Forelimb muscle (tissue), 1 donor: ENCODE results near the gene PLA2G4E. TPM values are rescaled to one million over a fixed set of nuclear protein-coding genes. Genes with fewer than 3 reads are reported as not detected.

ENCODE experiments used
- DNase-seq: peaks from one replicate; pipeline ENCODE4 v3.0.0-alpha.2; 2013; ENCODE audit warnings: low read depth
- polyA plus RNA-seq: library from polyadenylated mRNA; unstranded; fragments of 120-200 nt; gene quantifications from one replicate; pipeline ENCODE4 v1.2.1, GENCODE V29; 2013; ENCODE audit not compliant: insufficient read length

PLA2G4E gene
- polyA plus RNA-seq, 1 donor = 2.0 TPM

DNA sequence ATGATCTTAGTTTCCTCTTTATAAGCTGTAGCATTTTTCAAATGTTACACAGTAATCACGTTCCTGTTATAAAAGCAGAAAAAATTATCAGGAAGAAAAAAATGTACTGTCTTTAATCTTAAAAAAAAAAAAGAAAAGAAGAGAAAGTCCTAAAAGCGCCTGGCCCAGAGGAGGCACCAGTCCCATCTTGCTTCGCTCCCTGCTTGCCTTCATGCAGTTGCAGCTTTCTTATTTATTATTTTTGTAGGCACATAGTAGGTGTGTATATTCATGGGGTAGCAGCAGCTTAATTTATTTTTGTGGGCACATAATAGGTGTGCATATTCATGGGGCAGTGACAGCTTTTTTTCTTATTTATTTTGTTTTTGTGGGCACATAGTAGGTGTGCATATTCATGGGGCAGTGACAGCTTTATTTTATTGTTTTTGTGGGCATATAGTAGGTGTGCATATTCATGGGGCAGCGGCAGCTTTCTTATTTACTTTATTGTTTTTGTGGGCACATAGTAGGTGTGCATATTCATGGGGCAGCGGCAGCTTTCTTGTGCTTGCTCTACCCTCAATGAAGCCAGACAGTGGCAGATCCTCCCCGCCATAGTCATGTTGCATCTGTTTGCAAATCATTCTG is 43.0 kb downstream of the PLA2G4E start:
- no peak for DNase-seq

GRCh38 chr15:41975669-41976068 is 45.2 kb downstream of the PLA2G4E start:
- no peak for DNase-seq

DNA sequence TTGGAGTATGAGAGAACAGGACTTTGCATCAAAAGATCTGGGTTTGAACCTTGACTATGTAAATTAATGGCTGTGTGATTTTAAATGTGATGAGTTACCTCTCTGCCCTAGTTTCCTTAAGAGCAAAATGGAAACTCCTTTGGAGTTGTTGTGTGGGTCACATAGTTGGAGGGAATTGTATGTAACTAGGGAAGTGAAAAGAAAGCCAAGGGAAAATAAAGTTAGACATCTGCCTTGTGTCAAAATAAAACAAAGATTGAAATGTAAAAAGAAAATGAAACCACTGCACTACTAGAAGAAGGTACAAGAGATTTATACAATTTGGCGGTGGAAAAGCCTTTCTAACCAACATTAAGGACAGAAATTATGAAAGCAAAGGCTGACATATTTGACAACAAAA is 46.8 kb downstream of the PLA2G4E start:
- DNase-seq = no peak

- peak; percentile 96 for DNase-seq
Measured at GRCh38 chr15:41972253-41973242, 48.3 kb downstream of the PLA2G4E start, which contains the start of gene EHD4. TSS of gene EHD4 (minus strand) at chr15:41972557. CDS start at chr15:41972494, 63 bp downstream.

DNA sequence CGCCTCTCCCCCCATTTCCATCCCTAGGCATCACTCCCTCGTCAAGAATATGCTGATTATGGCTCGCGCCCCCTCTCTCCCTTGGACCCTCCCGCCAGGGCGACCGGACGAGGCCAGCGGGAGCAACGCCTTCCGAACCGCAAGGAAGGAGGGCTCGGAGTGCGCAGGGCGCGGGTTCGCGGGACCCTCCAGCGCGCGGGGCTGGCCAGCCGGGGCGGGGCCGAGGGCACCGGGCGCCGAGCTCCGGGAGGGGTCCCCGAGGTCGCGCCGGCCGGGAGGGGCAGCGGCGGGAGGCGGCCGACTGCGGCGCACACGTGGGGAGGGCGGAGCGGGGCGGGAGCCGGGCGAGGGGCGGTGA is 49.0 kb downstream of the PLA2G4E start:
- no peak for DNase-seq

- no peak for DNase-seq
Measured at GRCh38 chr15:41971089-41971894, 49.5 kb downstream of the PLA2G4E start.

- DNase-seq = no peak
Measured at GRCh38 chr15:41970456-41970855, 50.4 kb downstream of the PLA2G4E start.

DNA sequence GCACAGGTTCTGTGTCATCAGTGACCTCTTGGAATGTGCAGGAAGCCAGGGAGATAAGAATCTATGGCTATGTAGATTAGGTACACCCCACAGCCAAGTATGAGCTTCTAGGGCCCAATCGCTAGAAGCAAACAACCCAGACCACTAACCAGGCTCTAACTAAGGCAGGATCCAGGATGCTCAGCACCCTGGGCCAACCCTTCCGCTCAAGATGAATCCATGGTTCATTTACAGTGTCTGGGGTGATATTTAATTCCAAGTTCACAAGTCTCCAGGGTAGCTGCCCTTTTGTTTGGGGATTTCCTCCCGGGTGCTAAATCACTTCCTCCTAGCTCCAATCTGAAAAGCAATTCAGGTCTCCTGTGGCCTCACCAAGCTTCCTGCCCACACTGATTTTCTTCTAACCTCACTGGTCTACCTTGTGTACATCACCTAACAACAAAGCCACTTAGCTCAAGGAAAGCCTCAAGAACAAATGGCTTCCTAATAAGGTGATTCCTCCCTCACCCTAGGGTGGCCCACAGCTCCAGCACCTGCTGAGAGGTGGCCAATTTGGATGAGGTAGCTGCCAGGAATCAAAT is 50.9 kb downstream of the PLA2G4E start:
- DNase-seq = no peak

DNA sequence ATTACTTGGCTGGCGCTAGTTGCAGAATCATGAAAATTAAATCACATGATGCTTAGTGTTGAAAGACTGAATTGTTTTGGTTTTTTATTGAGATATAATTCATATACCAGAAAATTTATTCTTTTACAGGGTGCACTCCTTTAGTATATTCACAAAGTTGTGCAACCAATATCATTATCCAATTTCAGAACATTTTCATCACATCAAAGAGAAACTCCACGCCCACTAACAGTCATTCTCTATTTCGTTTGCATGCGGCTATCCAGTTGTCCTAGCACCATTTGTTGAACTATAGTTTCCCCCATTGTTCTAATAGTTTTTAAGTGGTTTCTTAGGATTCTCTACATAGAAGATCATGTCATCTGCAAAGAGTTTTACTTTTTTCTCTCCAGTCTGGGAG is 52.1 kb downstream of the PLA2G4E start:
- no peak for DNase-seq

DNA sequence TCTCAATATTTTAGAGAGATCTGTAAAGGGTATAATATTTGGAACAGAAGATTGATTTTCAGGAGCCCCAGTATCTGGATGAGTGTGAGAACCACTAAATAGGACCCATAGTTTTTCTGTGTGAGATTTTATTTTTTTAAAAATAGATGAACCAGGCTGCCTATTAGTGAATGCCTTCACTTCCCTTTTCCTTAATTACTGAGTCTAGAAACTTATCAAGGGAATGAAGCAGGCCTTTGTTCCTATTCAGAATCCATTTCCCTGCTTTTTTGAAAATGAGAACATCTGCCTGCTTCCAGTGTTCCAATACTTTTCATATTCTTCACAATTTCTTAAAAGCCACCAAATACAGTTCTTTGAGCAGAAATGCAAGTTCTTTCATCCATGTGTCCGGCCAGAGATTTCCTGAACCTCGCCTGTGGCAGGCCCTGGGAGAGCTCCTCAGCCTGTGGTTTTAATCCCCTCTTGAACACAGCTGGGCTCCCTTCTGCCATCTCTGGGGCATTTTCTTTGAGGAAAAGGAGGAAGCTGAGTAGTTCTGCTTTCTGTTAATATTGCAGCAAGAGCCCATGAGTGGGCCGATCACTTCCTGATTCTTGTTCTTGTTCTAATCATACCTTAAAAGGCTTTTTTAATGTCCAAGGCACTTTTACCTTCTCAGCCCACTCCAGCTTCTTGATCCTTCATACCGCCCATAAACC is 53.2 kb downstream of the PLA2G4E start:
- DNase-seq = no peak

DNA sequence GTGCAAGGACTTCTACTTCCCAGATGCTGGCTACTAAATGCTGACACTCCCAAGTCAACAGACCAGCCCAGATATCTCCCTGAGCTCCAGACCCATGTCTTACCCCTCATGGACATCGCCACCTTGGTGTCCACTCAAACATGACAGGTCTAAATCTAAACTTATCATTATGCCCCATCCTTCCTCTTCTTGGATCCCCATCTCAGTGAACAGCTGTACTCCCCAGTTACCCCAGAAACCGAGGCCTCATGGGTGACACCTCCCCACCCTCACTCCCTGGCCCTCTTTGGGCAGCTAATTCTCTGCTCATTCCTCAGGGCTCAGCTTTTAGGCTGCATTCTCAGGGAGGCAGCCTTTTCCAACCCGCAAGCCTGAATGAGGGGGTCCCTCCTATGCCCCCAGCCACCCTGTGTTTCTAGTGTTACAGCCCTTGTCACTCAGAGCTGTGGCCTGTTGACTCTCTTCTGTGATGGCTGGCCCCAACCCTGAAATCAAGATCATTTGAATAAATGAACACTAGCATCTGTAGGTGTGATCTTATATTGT is 53.8 kb downstream of the PLA2G4E start:
- no peak for DNase-seq

DNA sequence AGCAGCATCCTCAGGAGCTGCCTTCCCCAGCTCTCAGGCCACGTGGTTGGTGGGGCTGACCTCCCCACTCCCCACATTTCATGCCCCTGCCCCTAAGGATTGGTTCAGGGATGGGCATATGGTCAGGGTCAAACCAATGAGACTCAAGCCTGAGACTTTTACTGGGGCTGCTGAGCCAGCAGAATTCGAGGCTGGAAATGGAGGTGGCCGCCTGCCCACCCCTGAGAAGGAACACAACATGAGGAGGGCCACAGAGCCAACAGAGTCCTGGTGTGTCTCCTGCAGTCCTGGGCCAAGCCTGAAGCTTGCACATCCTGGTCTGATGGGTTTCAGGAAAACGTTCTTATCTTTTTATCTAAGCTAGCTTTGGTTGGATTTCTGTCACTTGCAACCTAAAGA is 54.4 kb downstream of the PLA2G4E start:
- no peak for DNase-seq

DNA sequence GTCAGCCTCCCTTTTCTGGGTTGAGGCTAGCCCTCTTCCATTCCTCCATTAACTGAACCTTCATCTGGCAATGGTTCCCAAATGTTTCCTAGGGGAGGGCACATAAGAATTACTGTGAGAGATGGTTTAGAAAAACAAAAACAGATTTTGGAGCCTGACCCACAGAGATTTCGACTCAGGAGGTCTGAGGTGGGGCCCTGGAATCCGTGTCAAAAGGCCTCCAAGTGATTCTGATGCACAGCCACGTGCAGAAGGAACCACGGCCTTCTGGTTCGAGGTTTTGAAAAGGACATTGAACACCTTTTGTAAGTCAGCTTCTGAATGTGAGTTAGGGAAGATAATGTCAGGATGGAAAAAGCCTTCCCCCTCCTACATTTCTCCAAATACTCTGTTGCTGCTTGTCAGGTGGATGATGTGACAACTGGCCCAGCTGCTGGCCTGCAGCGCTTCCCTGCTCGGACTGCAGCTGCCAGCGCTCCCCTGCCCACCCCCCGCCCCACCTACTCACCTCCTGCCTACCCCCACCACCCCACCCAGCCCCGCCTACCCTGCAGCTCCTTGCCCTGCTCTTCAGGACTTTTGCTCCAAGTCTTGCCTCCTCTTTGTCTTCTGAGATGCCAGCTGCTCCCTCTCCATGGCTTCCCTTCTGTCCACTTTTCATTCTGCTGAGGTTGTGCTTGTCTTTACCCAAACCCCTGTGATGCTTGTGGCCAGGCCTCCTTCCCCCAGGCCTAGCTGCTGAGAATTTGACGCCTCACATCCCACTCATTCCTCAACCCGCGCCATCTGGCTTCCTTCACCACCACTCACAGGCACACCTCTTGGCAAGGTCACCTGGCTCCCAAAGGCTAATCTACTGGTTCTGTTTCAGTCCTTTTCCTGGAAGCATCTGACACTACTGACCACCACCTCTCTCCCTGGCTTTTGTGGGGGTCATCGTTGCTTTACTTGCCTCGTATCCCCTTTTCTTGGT is 55.1 kb downstream of the PLA2G4E start:
- DNase-seq = no peak

DNA sequence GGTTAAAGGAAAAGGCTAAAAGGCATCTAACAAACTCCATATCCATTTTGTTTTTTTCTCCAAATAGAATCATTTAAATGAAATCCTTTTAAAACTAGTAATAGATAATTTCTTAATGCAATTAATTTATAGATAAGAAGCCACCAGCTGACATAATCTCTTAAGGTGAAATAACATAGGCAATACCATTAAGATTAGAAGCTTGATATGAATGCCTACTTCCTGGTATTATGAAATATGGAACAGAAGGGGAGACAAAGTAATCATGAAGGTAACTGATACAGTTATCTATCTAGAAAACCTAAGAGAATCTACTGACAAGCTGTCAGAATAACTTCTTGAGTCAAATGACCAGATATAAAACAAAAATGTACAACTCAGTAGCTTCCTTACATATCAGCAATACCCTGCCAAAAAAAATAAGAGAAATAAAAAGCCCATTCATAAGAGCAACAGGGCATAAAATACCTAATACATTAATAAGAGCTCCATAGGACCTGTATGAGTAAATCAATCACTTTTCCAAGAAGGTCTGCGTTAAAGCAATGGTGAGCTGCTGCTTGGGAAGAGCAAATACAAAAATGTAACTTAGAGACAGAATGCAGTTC is 59.1 kb downstream of the PLA2G4E start:
- DNase-seq = no peak

DNA sequence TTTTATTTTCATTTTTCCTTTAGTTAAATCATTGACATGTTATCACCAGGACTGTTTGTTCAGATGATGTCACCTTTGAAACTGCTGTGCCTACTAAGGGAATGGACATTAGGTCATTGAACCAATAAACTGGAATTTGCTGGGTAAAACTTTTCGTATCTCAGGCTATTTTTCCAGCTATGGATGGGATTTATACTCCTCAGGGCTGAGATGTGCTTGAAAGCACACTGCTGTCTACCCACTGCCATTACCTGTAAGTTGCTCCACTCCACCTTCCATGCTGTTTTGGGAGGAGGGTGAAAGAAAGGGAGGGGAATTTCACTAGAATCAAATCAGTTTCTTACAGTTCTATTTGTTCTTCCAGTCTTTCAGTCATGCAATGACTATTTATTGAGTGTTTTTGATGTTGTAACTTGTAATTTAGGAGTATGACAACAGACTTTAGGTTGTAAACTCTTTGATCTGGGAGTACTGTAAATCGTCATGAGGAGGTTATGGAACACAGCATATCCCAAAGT is 59.8 kb downstream of the PLA2G4E start:
- no peak for DNase-seq

DNA sequence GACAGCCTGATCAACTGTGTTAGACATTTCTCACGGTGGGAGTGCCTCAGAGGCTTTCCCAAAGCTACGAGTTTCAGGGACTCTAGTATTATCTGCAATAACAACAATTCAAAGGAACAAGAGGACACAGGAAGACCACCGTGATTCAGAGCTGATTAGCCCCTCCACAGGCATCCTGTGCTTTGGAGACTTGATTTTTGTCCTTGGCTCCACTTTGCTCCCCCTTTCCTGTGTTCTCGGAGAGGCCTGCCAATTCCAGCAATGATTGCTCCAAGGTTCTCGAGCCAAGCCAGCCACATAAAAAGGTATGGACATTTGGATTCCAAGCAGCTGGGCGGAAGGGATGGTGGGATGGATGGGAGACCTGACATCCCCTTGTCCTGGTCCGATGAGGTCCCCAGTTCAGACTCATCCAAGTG is 62.8 kb downstream of the PLA2G4E start:
- no peak for DNase-seq

DNA sequence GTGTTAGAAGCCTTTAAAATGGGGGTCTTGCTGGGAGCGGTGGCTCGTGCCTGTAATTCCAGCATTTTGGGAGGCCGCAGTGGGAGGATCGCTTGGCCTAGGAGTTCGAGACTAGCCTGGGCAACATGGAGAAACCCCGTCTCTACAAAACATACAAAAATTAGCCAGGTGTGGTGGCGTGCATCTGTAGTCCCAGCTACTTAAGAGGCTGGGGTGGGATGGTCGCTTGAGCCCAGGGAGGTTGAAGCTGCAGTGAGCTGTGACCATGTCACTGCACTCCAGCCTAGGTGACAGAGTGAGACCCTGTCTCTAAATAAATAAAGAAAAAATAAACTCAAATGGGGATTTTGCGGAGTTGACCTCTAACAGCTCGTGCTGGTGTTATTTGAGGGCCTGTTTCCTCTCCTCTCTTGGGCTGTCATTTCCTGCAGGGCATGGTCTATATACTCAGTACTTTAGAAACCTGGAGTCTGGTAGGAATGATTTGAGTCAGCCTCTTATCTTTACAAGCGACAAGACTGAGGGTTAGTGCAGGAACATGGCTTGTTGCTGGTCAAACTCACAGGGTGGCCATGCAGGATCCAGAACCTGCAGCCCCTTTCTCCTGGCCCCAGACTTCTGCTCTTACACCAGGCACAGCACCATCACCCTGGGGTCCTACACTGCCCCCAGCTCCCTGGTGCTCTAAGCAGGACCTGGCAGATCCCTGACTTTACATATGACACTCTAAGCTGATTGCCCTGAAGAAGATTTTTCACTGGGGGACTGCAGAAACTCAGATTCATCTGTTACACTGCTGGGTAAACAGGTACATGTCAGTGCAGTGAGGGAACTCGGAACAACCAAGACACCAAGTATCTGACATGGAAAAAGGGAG is 63.6 kb downstream of the PLA2G4E start:
- no peak for DNase-seq
